H1 (cell line): ENCODE results near the gene ZNF672. TPM values are rescaled to one million over a fixed set of nuclear protein-coding genes. Genes with fewer than 3 reads are reported as not detected.
A peak's percentile ranks its signal among the peaks of the same experiment; 100 is the strongest.

ENCODE experiments used
- ASH2L ChIP-seq: fragments of 200-600, 300-600 bp; sonication (generic); IDR thresholded peaks from one replicate; pipeline ENCODE4 v1.7.1; 2017; ENCODE audit warnings: low read length
- CHD2 ChIP-seq: IDR thresholded peaks from 2 replicates; pipeline ENCODE4 v1.6.1; 2012; ENCODE audit warnings: low read length, improper control_type of control experiment
- FOSL1 ChIP-seq: IDR thresholded peaks from 2 replicates; pipeline ENCODE4 v1.6.1; 2011; ENCODE audit warnings: mild to moderate bottlenecking, low read depth, low read length, moderate library complexity; ENCODE audit not compliant: insufficient read depth
- MAFK ChIP-seq: IDR thresholded peaks from 2 replicates; pipeline ENCODE4 v1.6.1; 2012; ENCODE audit warnings: low read depth, mild to moderate bottlenecking, improper control_type of control experiment, low read length
- RBBP5 ChIP-seq: IDR thresholded peaks from 2 replicates; pipeline ENCODE4 v1.7.1; 2012; ENCODE audit warnings: low read depth, mild to moderate bottlenecking, inconsistent platforms, low read length, moderate library complexity, borderline replicate concordance
- SP1 ChIP-seq: IDR thresholded peaks from 2 replicates; pipeline ENCODE4 v1.6.1; 2011; ENCODE audit warnings: low read depth, low read length
- SRF ChIP-seq: IDR thresholded peaks from 2 replicates; pipeline ENCODE4 v1.6.1; 2011; ENCODE audit warnings: mild to moderate bottlenecking, low read depth, low read length, moderate library complexity
- TBP ChIP-seq: IDR thresholded peaks from 2 replicates; pipeline ENCODE4 v1.6.1; 2011; ENCODE audit warnings: low read depth, low read length, improper control_type of control experiment
- TCF12 ChIP-seq: IDR thresholded peaks from 2 replicates; pipeline ENCODE4 v1.6.1; 2011; ENCODE audit warnings: low read depth, mild to moderate bottlenecking, low read length
- TEAD4 ChIP-seq: IDR thresholded peaks from 2 replicates; pipeline ENCODE4 v1.6.1; 2012; ENCODE audit warnings: low read depth, low read length, inconsistent platforms, mixed read lengths
- YY1 ChIP-seq: IDR thresholded peaks from 2 replicates; pipeline ENCODE4 v1.6.1; 2011; ENCODE audit warnings: low read depth, mild to moderate bottlenecking, low read length
- ZNF274 ChIP-seq: IDR thresholded peaks from 2 replicates; pipeline ENCODE4 v1.7.0; 2012; ENCODE audit warnings: low read length, borderline replicate concordance; ENCODE audit errors: extremely low read depth
- polyA plus RNA-seq, 7 experiments: library from polyadenylated mRNA; depleted of rRNA in 3 of 7; stranded (reverse) in 5 of 7; unstranded in 2 of 7; fragments of >200 nt in 5 of 7; fragments of 200-250 nt in 2 of 7; gene quantifications; 1 replicate in 5 of 7; 2 replicates in 1 of 7; 4 replicates in 1 of 7; pipeline versions ENCODE4 v1.2.1 to v1.2.3, GENCODE V29; 2011 to 2013; ENCODE audit warnings: missing spikeins in 2 of 7, mixed read lengths in 2 of 7
- total RNA-seq: library from RNA; stranded (reverse); fragmentation: NEBNext Ultra II Directional; extraction: Animal tissue kit (Norgen Biotek cat#: 25700); gene quantifications from 2 replicates; pipeline ENCODE4 v1.2.1, GENCODE V29; 2021
- TF ChIP-seq, protein P1 (sequence below): IDR thresholded peaks from 2 replicates; pipeline ENCODE4 v1.6.1; 2012; ENCODE audit warnings: inconsistent platforms
- TF ChIP-seq, protein P2 (sequence below): IDR thresholded peaks from 2 replicates; pipeline ENCODE4 v1.6.1; 2012; ENCODE audit warnings: inconsistent platforms
- TF ChIP-seq, protein P3 (sequence below): IDR thresholded peaks from 2 replicates; pipeline ENCODE4 v1.6.1; 2011; ENCODE audit warnings: low read length, improper control_type of control experiment
- TF ChIP-seq, protein P4 (sequence below): IDR thresholded peaks from 2 replicates; pipeline ENCODE4 v1.6.1; 2012; ENCODE audit warnings: low read length, inconsistent platforms
- TF ChIP-seq, protein P5 (sequence below): IDR thresholded peaks from 2 replicates; pipeline ENCODE4 v1.6.1; 2011; ENCODE audit warnings: low read depth, mild to moderate bottlenecking, low read length; ENCODE audit not compliant: insufficient read depth

The ZNF672 gene
- total and polyA plus RNA-seq, 2 of the 8 experiments (the other 6 are each of a cell fraction or from before 2014, with no cell fraction given) = 30.7 to 40.4 TPM

DNA sequence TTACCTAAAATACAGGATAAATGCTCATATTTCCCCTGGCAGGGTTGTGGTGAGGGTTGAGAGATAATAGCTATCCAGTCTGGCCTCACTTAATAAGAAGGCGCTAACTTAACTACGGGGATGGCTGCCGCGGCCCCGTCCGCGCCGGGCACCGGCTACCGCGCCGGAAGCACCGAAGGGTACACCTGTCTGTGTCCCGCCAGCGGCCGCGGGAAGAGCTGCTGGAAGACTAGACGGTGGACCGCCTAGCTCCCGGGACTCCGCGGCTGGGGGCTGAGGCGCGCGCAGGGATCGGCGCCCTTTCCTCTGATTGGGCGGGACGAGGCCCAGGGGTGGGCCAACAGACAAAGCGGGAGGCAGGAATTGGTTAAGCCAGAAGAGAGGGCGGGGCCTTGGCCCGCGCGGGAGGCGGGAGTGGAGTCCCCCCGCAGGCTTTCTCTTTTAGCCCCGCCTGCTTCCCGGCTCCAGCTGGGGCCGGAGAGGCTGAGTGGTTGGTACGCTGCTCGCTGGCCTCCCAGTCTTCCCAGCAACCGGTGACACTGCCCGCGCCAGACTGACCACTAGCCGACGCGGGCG is at the start of gene ZNF672 (continued):
- TF ChIP-seq, protein P1, sequence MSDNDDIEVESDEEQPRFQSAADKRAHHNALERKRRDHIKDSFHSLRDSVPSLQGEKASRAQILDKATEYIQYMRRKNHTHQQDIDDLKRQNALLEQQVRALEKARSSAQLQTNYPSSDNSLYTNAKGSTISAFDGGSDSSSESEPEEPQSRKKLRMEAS = no peak; the same call in 1 of the 2 replicates
- TF ChIP-seq TCF12 = no peak
- TF ChIP-seq ZNF274 = no peak
- no peak for TF ChIP-seq RBBP5
- peak; percentile 91 for TF ChIP-seq TBP
- TF ChIP-seq SP1 = peak; percentile 84; the same call in 1 of the 2 replicates
- TF ChIP-seq, protein P2, sequence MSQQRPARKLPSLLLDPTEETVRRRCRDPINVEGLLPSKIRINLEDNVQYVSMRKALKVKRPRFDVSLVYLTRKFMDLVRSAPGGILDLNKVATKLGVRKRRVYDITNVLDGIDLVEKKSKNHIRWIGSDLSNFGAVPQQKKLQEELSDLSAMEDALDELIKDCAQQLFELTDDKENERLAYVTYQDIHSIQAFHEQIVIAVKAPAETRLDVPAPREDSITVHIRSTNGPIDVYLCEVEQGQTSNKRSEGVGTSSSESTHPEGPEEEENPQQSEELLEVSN = peak; percentile 18; the same call in 1 of the 2 replicates
- 0 out of 2 replicates have a peak, but pooled peaks have one; percentile 6 for TF ChIP-seq FOSL1
- TF ChIP-seq TEAD4 = no peak
- TF ChIP-seq YY1 = no peak; the same call in 1 of the 2 replicates
- no peak for TF ChIP-seq SRF
- TF ChIP-seq, protein P3, sequence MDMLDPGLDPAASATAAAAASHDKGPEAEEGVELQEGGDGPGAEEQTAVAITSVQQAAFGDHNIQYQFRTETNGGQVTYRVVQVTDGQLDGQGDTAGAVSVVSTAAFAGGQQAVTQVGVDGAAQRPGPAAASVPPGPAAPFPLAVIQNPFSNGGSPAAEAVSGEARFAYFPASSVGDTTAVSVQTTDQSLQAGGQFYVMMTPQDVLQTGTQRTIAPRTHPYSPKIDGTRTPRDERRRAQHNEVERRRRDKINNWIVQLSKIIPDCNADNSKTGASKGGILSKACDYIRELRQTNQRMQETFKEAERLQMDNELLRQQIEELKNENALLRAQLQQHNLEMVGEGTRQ = no peak
- peak; percentile 61 for TF ChIP-seq CHD2
- no peak for TF ChIP-seq MAFK
- TF ChIP-seq, protein P4, sequence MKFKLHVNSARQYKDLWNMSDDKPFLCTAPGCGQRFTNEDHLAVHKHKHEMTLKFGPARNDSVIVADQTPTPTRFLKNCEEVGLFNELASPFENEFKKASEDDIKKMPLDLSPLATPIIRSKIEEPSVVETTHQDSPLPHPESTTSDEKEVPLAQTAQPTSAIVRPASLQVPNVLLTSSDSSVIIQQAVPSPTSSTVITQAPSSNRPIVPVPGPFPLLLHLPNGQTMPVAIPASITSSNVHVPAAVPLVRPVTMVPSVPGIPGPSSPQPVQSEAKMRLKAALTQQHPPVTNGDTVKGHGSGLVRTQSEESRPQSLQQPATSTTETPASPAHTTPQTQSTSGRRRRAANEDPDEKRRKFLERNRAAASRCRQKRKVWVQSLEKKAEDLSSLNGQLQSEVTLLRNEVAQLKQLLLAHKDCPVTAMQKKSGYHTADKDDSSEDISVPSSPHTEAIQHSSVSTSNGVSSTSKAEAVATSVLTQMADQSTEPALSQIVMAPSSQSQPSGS = no peak
- peak; percentile 12 for TF ChIP-seq ASH2L
- TF ChIP-seq, protein P5, sequence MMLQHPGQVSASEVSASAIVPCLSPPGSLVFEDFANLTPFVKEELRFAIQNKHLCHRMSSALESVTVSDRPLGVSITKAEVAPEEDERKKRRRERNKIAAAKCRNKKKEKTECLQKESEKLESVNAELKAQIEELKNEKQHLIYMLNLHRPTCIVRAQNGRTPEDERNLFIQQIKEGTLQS = no peak
- TF ChIP-seq, all 59 proteins: peak for 15
